DND-41 (cell line): ENCODE measurements around the gene INSC.

Source experiments
- ATAC-seq: fragments of 200-7000 bp; cut with Tn5 transposase; 3 replicates; pipeline ENCODE4 v1.9.1; 2021; ENCODE audit warnings: low read depth; ENCODE audit not compliant: insufficient read depth
- DNase-seq: peaks from one replicate; pipeline ENCODE4 v3.0.0-alpha.2; 2020
- H2AFZ ChIP-seq: 2 replicates; pipeline ENCODE4 v1.6.0; 2012; ENCODE audit warnings: low read depth, low read length
- H3K27ac ChIP-seq: 2 replicates; pipeline ENCODE4 v1.5.1; 2012; ENCODE audit warnings: low read length, inconsistent platforms
- H3K27me3 ChIP-seq: fragments of 200-600 bp; sonication (generic); 2 replicates; pipeline ENCODE4 v1.6.0; 2012; ENCODE audit warnings: low read length, mild to moderate bottlenecking, inconsistent platforms; ENCODE audit not compliant: insufficient read depth, poor library complexity
- H3K36me3 ChIP-seq: 2 replicates; pipeline ENCODE4 v1.5.1; 2012; ENCODE audit warnings: low read length, inconsistent platforms; ENCODE audit not compliant: insufficient read depth
- H3K4me1 ChIP-seq: 2 replicates; pipeline ENCODE4 v1.5.1; 2012; ENCODE audit warnings: mild to moderate bottlenecking, low read length; ENCODE audit not compliant: insufficient read depth
- H3K4me2 ChIP-seq: 2 replicates; pipeline ENCODE4 v1.6.0; 2012; ENCODE audit warnings: mild to moderate bottlenecking, moderate library complexity, low read length, inconsistent platforms; ENCODE audit not compliant: insufficient read depth
- H3K4me3 ChIP-seq, 2 experiments: fragments of 200-600 bp in 1 of 2; shearing (Covaris generic) in 1 of 2; 2 replicates each; pipeline ENCODE4 v1.5.1; 2012 to 2016; ENCODE audit warnings: inconsistent platforms in 2 of 2, low read length in 2 of 2, mild to moderate bottlenecking in 2 of 2, low read depth in 1 of 2, moderate library complexity in 1 of 2
- H3K79me2 ChIP-seq: 2 replicates; pipeline ENCODE4 v1.6.0; 2012; ENCODE audit warnings: low read length, inconsistent platforms; ENCODE audit not compliant: insufficient read depth
- H3K9ac ChIP-seq: 2 replicates; pipeline ENCODE4 v1.6.0; 2012; ENCODE audit warnings: low read depth, mild to moderate bottlenecking, inconsistent platforms, low read length, moderate library complexity
- H3K9me3 ChIP-seq: 2 replicates; pipeline ENCODE4 v1.5.1; 2012; ENCODE audit warnings: low read length, moderate library complexity, mild to moderate bottlenecking, inconsistent platforms; ENCODE audit not compliant: insufficient read depth, severe bottlenecking
- H4K20me1 ChIP-seq: 2 replicates; pipeline ENCODE4 v1.6.0; 2012; ENCODE audit warnings: low read length; ENCODE audit not compliant: insufficient read depth
- EZH2 ChIP-seq: IDR thresholded peaks from 3 replicates; pipeline ENCODE4 v1.6.1; 2012; ENCODE audit warnings: borderline replicate concordance, low read depth, mild to moderate bottlenecking, moderate library complexity, low read length, inconsistent platforms; ENCODE audit not compliant: severe bottlenecking
- TF ChIP-seq, protein P1 (sequence below): IDR thresholded peaks from 2 replicates; pipeline ENCODE4 v1.5.1; 2012; ENCODE audit warnings: borderline replicate concordance, low read length, moderate library complexity, mild to moderate bottlenecking; ENCODE audit not compliant: poor library complexity, severe bottlenecking; ENCODE audit errors: extremely low read depth

INSC gene

GRCh38 chr11:15139958-15140659 is 25.4 kb downstream of the INSC start:
- ATAC-seq (no peak), DNase-seq (no peak)
- Histone ChIP-seq H3K9ac (no peak overlapping the region), H3K27ac (no peak overlapping the region), H3K27me3 (peaks cover 7% of the 10 kb centered on the region), H2AFZ (no peak overlapping the region), H3K36me3 (no peaks in the 10 kb centered on the region), H4K20me1 (no peaks in the 10 kb centered on the region), H3K4me2 (no peak overlapping the region), H3K79me2 (no peaks in the 10 kb centered on the region), H3K4me1 (no peaks in the 10 kb centered on the region), H3K4me3 (no peak overlapping the region), H3K9me3 (no peaks in the 10 kb centered on the region)
- TF ChIP-seq, protein P1, sequence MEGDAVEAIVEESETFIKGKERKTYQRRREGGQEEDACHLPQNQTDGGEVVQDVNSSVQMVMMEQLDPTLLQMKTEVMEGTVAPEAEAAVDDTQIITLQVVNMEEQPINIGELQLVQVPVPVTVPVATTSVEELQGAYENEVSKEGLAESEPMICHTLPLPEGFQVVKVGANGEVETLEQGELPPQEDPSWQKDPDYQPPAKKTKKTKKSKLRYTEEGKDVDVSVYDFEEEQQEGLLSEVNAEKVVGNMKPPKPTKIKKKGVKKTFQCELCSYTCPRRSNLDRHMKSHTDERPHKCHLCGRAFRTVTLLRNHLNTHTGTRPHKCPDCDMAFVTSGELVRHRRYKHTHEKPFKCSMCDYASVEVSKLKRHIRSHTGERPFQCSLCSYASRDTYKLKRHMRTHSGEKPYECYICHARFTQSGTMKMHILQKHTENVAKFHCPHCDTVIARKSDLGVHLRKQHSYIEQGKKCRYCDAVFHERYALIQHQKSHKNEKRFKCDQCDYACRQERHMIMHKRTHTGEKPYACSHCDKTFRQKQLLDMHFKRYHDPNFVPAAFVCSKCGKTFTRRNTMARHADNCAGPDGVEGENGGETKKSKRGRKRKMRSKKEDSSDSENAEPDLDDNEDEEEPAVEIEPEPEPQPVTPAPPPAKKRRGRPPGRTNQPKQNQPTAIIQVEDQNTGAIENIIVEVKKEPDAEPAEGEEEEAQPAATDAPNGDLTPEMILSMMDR: no peak
- no peak for TF ChIP-seq EZH2

DNA sequence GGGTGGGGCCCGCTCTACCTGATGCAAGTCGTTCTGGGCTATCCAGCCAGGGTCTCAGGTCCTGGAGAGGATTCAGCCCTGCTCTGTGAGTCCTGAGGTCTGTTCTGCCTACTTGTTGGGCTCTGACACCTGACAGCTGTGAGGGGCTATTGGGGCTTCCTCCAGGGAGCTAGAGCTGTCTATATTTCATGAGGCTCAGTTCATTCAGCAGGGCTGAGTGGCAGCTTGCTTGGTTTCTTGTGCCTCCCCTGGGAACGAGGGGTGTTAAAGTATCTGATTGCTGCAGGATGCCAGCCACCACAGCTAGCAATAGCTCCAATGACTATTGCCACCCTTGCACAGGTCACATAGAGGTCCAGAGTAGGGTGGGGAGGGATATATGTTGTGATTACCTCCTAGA is 26.7 kb downstream of the INSC start:
- no peaks in the 10 kb centered on the region for H4K20me1 ChIP-seq
- DNase-seq (no peak), ATAC-seq (no peak)
- H3K9me3 ChIP-seq: no peaks in the 10 kb centered on the region
- TF ChIP-seq, protein P1: no peak
- TF ChIP-seq EZH2: no peak
- no peak overlapping the region for H3K4me2 ChIP-seq
- H3K27me3 ChIP-seq: peaks cover 9% of the 10 kb centered on the region
- no peak overlapping the region for H3K4me3 ChIP-seq
- H3K27ac ChIP-seq: no peak overlapping the region
- no peaks in the 10 kb centered on the region for H3K36me3 ChIP-seq
- H2AFZ ChIP-seq: no peak overlapping the region
- no peak overlapping the region for H3K9ac ChIP-seq
- H3K79me2 ChIP-seq: no peaks in the 10 kb centered on the region
- no peaks in the 10 kb centered on the region for H3K4me1 ChIP-seq

- H3K27ac ChIP-seq: no peak overlapping the region
- no peaks in the 10 kb centered on the region for H3K79me2 ChIP-seq
- H3K9ac ChIP-seq: no peak overlapping the region
- no peak overlapping the region for H2AFZ ChIP-seq
- ATAC-seq (no peak), DNase-seq (no peak)
- no peaks in the 10 kb centered on the region for H3K4me1 ChIP-seq
- H4K20me1 ChIP-seq: no peaks in the 10 kb centered on the region
- no peak overlapping the region for H3K4me3 ChIP-seq
- no peaks in the 10 kb centered on the region for H3K9me3 ChIP-seq
- peaks cover 13% of the 10 kb centered on the region for H3K27me3 ChIP-seq
- H3K36me3 ChIP-seq: no peaks in the 10 kb centered on the region
- no peak for TF ChIP-seq EZH2
- TF ChIP-seq, protein P1: no peak
- no peak overlapping the region for H3K4me2 ChIP-seq
Observed at GRCh38 chr11:15142838-15143237, 28.1 kb downstream of the INSC start.

GRCh38 chr11:15143855-15144254 is 29.1 kb downstream of the INSC start:
- no peak overlapping the region for H3K9ac ChIP-seq
- H3K27ac ChIP-seq: no peak overlapping the region
- TF ChIP-seq EZH2: no peak
- TF ChIP-seq, protein P1: no peak
- no peaks in the 10 kb centered on the region for H3K4me1 ChIP-seq
- H3K36me3 ChIP-seq: no peaks in the 10 kb centered on the region
- no peaks in the 10 kb centered on the region for H3K9me3 ChIP-seq
- H3K4me2 ChIP-seq: no peak overlapping the region
- H2AFZ ChIP-seq: no peak overlapping the region
- no peaks in the 10 kb centered on the region for H3K79me2 ChIP-seq
- no peaks in the 10 kb centered on the region for H4K20me1 ChIP-seq
- H3K27me3 ChIP-seq: peaks cover 13% of the 10 kb centered on the region
- DNase-seq (no peak), ATAC-seq (no peak)
- H3K4me3 ChIP-seq: no peak overlapping the region
